Stimulated activated CD4-positive, alpha-beta T cell treated with anti-CD3 and anti-CD28 coated beads, Interleukin-12 subunit alpha, Interleukin-12 subunit beta, amount 100 ng/mL, for 24 hours (primary cell): Measurements from ENCODE around the gene GCM1.

Experiments
- DNase-seq, 2 experiments: peaks; one replicate each; pipeline ENCODE4 v3.0.0-alpha.2; 2020; ENCODE audit warnings: low read depth in 2 of 2

Gene GCM1

DNA sequence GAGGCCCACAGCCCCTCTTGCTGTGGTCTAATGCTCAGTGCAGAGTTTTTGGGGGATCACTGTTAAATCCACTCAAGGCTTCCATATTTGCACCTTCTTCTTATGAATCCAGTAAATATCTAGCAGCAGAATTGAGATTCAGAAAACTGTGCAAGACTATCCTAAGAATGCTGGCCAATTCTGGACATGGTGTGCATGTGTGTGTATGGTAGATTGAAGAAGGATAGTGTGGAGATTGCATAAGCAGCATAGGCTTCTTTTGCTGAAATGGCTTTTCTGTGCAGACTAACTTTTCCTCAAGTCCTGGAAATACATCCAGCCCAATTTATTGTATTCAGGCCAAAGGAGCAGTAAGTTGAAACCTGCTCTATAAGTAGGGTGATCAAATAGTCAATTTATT, 43.7 kb downstream of the GCM1 start:
- no peak for DNase-seq

DNA sequence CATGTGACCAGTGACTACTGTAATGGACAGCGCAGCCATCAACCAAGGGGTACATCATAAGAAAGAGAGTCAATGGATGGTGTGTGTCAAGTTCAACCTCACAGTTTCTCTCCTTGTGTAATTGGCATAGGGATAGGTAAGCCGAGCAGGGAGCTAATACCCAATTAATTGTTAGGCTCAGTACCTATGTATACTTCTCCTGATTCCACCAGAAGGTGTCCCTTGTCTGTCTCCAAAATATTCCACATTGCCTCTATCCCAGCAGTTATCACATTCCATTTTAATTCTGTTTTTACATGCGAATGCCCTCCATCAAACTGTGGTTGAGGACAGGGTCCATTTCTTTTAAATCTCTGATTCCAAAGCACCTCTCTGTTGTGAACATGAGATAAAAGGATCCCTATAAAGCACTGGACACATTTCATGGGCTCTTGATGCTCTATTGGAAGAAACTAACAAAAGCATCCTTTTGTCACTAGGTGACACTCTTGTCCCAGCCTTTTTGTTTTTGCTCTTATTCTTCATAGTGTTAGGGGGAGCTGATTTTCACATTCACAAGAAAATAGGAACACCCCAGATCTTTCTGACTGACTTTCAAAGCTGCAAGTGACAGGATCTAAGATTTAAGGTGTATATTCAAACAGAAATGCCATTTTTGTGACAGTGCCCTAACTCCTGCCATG, 44.5 kb downstream of the GCM1 start:
- no peak for DNase-seq

DNA sequence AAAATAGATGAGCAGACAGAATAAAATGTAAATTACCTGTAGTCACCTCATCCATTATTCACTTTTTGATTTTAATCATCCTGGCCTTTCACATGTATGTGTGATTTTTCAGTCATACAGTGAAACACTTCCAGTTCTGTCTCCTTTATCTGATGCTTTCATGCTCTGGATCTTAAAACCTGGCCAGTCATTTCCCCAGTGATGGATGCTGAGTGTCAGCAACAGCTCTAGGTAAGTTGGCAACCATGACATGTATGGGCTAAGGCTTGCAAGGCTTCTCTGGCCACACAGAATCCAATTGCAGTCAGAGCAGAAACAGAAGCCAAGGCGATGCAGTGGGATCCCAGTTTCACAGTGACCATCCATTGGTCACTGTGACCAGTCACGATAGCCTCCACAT, 47.6 kb downstream of the GCM1 start:
- DNase-seq = no peak

DNA sequence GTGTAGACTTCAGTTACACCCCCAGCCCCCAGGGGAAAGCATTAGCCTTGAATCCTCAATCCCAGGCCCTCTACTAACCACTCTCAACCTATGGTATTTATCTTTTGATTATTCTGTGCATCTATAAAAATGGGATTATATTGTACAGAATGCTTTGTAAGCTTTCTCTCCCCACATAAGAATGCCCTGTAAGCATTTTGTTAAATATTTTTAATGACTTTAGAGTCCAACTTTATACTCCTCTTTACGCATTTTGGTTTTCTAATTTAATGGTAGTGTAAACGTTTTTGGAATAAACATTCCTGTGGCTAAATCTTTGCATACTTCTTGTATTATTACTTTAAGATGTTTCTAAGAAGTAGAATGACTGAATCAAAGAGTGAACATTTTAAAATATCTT, 48.1 kb downstream of the GCM1 start:
- no peak for DNase-seq

DNA sequence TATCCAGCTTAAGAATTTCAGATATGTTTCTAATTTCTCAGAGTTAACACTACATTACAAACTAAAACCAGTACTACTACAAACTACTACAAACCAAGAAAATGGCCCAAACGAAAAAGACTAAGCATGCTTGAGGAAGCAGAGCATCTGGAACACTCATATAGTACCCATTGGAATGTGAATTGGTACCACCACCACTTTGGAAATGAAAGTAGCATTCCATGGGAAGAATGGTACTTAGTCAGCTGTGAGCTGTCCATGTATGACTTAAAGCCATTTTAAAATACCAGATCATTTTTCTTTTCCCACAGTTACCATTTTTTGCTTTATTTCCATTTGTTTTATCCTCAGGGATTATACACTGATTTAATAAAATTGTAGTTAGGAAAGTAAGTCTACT, 52.9 kb downstream of the GCM1 start:
- no peak for DNase-seq

DNA sequence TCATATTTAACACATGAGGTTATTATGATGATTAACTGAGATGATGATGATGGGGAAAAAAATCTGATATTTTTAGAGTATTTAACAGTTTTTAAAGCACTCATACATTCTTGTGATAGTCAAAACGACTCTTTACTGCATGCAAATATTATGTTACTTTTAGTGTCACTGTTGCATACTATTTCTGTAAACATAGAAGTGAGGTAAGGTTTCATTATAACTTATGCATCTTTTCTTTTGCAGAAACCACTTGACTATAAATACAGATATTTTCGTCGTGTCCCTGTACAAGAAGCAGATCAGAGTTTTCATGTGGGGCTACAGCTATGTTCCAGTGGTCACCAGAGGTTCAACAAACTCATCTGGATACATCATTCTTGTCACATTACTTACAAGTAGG, 53.4 kb downstream of the GCM1 start:
- no peak for DNase-seq

DNA sequence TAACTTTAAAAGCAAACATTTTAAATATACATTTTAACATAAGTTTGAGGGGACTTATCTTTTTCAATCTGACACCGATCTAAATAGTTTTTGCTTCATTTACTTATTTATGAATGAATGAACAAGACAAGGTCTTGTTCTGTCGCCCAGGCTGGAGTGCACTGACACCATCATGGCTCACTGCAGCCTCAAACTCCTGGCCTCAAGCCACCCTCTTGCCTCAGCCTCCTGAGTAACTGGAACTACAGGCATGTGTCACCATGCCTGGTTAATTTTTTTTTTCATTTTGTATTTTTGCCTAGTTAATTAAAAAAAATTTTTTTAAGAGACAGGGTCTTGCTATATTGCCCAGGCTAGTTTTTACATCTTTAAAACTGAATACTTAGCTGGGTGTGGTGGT, 58.1 kb downstream of the GCM1 start:
- DNase-seq = no peak

DNA sequence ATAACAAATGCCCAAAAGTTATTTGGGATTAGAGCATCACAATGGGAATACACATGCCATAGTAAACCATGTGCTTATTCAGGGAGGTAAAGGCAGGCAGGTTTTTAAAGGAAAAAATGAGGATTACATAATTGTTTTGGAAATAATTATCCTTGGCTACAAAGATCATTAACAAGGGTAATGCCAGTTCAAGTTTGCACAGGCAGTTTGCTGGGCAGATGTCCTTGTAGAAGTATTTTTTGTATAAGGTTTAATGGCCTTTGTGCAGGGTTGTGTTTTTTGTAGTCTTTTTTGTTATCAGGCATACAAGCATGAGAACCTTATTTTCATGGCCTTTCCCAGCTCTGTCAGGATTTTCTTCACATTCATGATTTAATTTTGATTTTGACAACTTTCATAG, 58.7 kb downstream of the GCM1 start:
- no peak for DNase-seq

DNA sequence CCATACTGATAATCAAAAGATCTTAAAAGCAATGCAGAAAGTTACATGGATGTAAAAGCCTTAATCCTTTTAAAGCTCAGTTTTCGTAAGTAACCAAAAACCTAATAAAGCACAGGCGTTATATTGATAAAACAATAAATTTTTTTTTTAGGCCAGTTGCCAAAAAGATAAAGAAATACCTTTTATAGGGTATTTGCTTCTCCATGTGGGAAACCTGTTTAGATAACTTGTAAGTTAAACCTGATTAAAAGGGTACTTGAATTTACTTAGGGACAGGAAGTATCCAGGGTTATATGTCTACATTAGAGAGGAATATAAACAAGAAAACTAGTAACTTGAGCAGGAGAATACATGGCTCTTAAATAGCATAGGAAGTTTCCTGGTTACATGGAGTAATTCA, 62.3 kb downstream of the GCM1 start:
- no peak for DNase-seq

DNA sequence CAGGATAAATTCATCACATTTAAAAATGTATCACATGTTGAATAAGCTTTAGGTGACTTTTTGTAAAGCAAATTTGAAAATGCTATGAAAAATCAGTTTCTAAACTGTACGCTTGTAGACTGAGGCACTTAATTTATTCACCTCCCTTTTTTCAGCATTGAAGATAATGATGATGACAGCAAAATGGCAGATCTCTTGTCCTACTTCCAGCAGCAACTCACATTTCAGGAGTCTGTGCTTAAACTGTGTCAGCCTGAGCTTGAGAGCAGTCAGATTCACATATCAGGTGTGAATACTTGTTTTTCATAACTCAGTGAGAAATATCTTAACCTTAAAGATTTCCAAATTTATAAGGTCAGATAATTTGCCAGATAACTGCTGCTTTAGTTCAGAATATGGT, 67.8 kb downstream of the GCM1 start:
- no peak for DNase-seq
